HG02884 (cell line): ENCODE measurements around the gene MUC3A.

Experiments used
- ATAC-seq: cut with Tn5 transposase; IDR thresholded peaks from one replicate; pipeline ENCODE4 v1.9.1; 2021; ENCODE audit warnings: mild to moderate bottlenecking, moderate library complexity; ENCODE audit not compliant: unreplicated experiment

Gene MUC3A

GRCh38 chr7:101015626-101016025 is 66.3 kb downstream of the MUC3A start:
- no peak for ATAC-seq

DNA sequence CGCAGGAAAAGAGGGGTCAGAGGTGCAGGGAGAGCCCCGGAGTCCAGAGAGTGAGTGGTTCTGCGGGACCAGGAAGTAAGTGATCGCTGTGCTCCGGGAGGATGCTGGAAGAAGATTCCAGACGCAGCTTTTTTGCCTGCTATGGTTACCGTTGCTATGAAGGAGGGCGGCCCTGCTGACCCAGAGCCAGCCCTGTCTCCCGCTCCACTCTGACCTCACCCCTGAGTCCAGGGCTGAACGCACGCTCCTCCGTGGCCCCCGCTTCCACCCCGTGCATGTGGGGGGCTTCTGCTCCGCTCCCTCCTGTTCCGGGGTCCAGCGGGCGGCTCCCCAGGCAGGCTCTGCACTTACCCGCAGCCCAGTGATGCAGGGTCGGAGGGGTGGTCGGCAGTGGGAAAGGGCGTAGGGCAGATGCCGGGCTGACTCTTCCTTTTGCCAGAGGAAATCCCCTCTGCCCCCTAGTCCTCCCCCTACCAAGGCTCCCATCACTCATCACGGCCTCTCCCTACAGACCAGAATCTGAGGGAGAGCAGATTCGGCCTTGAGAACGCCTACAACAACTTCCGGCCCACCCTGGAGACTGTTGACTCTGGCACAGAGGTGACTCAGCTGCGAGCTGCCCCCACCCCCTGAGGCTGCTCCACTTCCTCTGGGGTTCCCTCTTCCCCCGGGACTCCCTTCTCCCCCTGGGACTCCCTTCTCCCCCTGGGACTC is 67.9 kb downstream of the MUC3A start:
- peak; percentile 73 for ATAC-seq
